ENCODE measurements around the gene UNC45B.

- TF ChIP-seq CTCF (IDR thresholded peaks at IDR 0.05) (no peak), POLR2A (IDR thresholded peaks at IDR 0.05) (no peak)
Measured at GRCh38 chr17:35162755-35163154, 15.1 kb downstream of the UNC45B start.

All from Peyer's patch (tissue), 4 donors.